Measurements from ENCODE around the gene SRP68.

GRCh38 chr17:76076765-76077583 lies 4.7 kb upstream of the SRP68 start:
- TF ChIP-seq CTCF (IDR thresholded peaks at IDR 0.05) (no peak), SMAD4 (CRISPR knock-in tag; IDR thresholded peaks at IDR 0.05) (no peak), TCF7 (CRISPR knock-in tag; IDR thresholded peaks at IDR 0.05; ENCODE audit: low read depth) (no peak), ZSCAN18 (CRISPR knock-in tag; IDR thresholded peaks at IDR 0.05) (no peak), CREM (CRISPR knock-in tag; IDR thresholded peaks at IDR 0.05) (no peak), IRF2 (CRISPR knock-in tag; IDR thresholded peaks at IDR 0.05; ENCODE audit: borderline replicate concordance, low read depth) (no peak), ATF3 (CRISPR knock-in tag; conservative IDR thresholded peaks at IDR 0.05) (no peak), PREB (CRISPR knock-in tag; IDR thresholded peaks at IDR 0.05; ENCODE audit: borderline replicate concordance) (no peak), GABPB1 (CRISPR knock-in tag; IDR thresholded peaks at IDR 0.05) (no peak), JUN (CRISPR knock-in tag; IDR thresholded peaks at IDR 0.05) (no peak)
- TF ChIP-seq, protein P1, sequence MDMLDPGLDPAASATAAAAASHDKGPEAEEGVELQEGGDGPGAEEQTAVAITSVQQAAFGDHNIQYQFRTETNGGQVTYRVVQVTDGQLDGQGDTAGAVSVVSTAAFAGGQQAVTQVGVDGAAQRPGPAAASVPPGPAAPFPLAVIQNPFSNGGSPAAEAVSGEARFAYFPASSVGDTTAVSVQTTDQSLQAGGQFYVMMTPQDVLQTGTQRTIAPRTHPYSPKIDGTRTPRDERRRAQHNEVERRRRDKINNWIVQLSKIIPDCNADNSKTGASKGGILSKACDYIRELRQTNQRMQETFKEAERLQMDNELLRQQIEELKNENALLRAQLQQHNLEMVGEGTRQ (CRISPR knock-in tag; IDR thresholded peaks at IDR 0.05) = no peak
